HepG2 (cell line): ENCODE results near the gene GATM. TPM values are rescaled to one million over a fixed set of nuclear protein-coding genes. Genes with fewer than 3 reads are reported as not detected.

ENCODE experiments used
- ATAC-seq: fragments of 200-7000 bp; cut with Tn5 transposase; 3 replicates; pipeline ENCODE4 v1.9.1; 2020; ENCODE audit warnings: mild to moderate bottlenecking, moderate library complexity
- BruUV-seq: library from RNA; stranded (reverse); fragments of 400-500 nt; replicated peaks from 2 replicates; lab custom pipeline; 2021; lab: Mats Ljungman, UMichigan
- CTCF ChIA-PET: fragments of 300-600 bp; formaldehyde crosslinking; extraction: SDS; loops from one replicate; lab custom pipeline; 2021; ENCODE audit warnings: low total read pairs, inconsistent platforms, low intra/inter-chr PET ratio; lab: Yijun Ruan, JAX
- POLR2A ChIA-PET: fragments of 350-600 bp; sonication (Branson Sonifier 250); formaldehyde crosslinking; loops from one replicate; lab custom pipeline; 2020; ENCODE audit warnings: antibody characterized with exemption, inconsistent platforms; lab: Yijun Ruan, JAX
- DNase-seq: peaks from one replicate; pipeline ENCODE4 v3.0.0-alpha.2; 2015; ENCODE audit warnings: low spot score
- FAIRE-seq: peaks from 3 replicates; lab custom pipeline; 2011; peaks lifted over from hg19 to GRCh38; lab: Jason Lieb, UNC
- H2AFZ ChIP-seq: one replicate; pipeline ENCODE4 v1.6.1; 2011; ENCODE audit warnings: low read length, inconsistent platforms
- H3K27ac ChIP-seq: fragments of 300-600 bp; 3 replicates; pipeline ENCODE4 v1.8.0; 2011; ENCODE audit warnings: mixed run types, mild to moderate bottlenecking, mixed read lengths, low read length, inconsistent platforms; ENCODE audit not compliant: insufficient read depth; ENCODE audit errors: extremely low read length
- H3K27me3 ChIP-seq, 2 experiments: fragments of 200-600 bp in 1 of 2; 2 replicates in 1 of 2; 3 replicates in 1 of 2; pipeline versions ENCODE4 v1.6.0 to v1.8.0; 2011; ENCODE audit warnings: low read length in 2 of 2, mild to moderate bottlenecking in 2 of 2, moderate library complexity in 2 of 2, inconsistent platforms in 1 of 2; ENCODE audit not compliant: insufficient read depth in 2 of 2, control insufficient read depth in 1 of 2
- H3K36me3 ChIP-seq, 2 experiments: fragments of 200-600 bp in 1 of 2; replicated peaks in 1 of 2; 2 replicates in 1 of 2; 3 replicates in 1 of 2; pipeline versions ENCODE4 v1.5.1 to v1.8.0; 2011; ENCODE audit warnings: low read length in 2 of 2, inconsistent platforms in 1 of 2; ENCODE audit not compliant: insufficient read depth in 2 of 2, control insufficient read depth in 1 of 2
- H3K4me1 ChIP-seq: 2 replicates; pipeline ENCODE4 v1.5.1; 2012; ENCODE audit warnings: low read length, inconsistent platforms; ENCODE audit not compliant: insufficient read depth
- H3K4me2 ChIP-seq: 2 replicates; pipeline ENCODE4 v1.6.0; 2011; ENCODE audit warnings: low read depth, low read length, inconsistent platforms
- H3K4me3 ChIP-seq, 3 experiments: fragments of 200-600 bp in 1 of 3; sonication (generic), shearing (Covaris generic) in 1 of 3; replicated peaks in 1 of 3; 2 replicates each; pipeline ENCODE4 v1.5.1; 2011 to 2016; ENCODE audit warnings: low read length in 3 of 3, inconsistent platforms in 2 of 3, low read depth in 2 of 3, mild to moderate bottlenecking in 2 of 3, control low read depth in 1 of 3, mixed read lengths in 1 of 3; ENCODE audit not compliant: insufficient read depth in 1 of 3
- H3K79me2 ChIP-seq: one replicate; pipeline ENCODE4 v1.6.1; 2011; ENCODE audit warnings: low read length, inconsistent platforms; ENCODE audit not compliant: insufficient read depth
- H3K9ac ChIP-seq: 2 replicates; pipeline ENCODE4 v1.6.0; 2011; ENCODE audit warnings: mild to moderate bottlenecking, low read depth, low read length, inconsistent platforms; ENCODE audit not compliant: insufficient read depth
- H3K9me3 ChIP-seq: 2 replicates; pipeline ENCODE4 v1.5.1; 2012; ENCODE audit warnings: mild to moderate bottlenecking, low read length
- H4K20me1 ChIP-seq: 2 replicates; pipeline ENCODE4 v1.6.0; 2011; ENCODE audit warnings: inconsistent platforms, mild to moderate bottlenecking, low read length, moderate library complexity; ENCODE audit not compliant: insufficient read depth
- BATF2 ChIP-seq: sonication (generic); formaldehyde crosslinking; IDR thresholded peaks from 2 replicates; pipeline ENCODE4 v1.8.0; 2022; ENCODE audit warnings: mild to moderate bottlenecking, missing genetic modification reagents, moderate library complexity
- CBFB ChIP-seq: sonication (generic); formaldehyde crosslinking; IDR thresholded peaks from 2 replicates; pipeline ENCODE4 v1.4.0; 2020; ENCODE audit warnings: missing genetic modification reagents
- CHD4 ChIP-seq: fragments of 200-600 bp; sonication (generic); IDR thresholded peaks from 2 replicates; pipeline ENCODE4 v1.7.0; 2017; ENCODE audit warnings: mild to moderate bottlenecking, low read length, borderline replicate concordance
- DPF2 ChIP-seq: sonication (generic); formaldehyde crosslinking; IDR thresholded peaks from 2 replicates; pipeline ENCODE4 v1.4.0; 2020; ENCODE audit warnings: mild to moderate bottlenecking, low read depth, missing genetic modification reagents, borderline replicate concordance
- ESRRA ChIP-seq: sonication (generic); formaldehyde crosslinking; IDR thresholded peaks from 2 replicates; pipeline ENCODE4 v1.5.1; 2020; ENCODE audit warnings: mild to moderate bottlenecking, low read depth, missing genetic modification reagents
- FIP1L1 ChIP-seq: fragments of 200-400 bp; formaldehyde crosslinking; IDR thresholded peaks from 2 replicates; pipeline ENCODE4 v1.6.1; 2018; ENCODE audit warnings: low read depth, mild to moderate bottlenecking, low read length, moderate library complexity, borderline replicate concordance; ENCODE audit not compliant: insufficient read depth
- GTF3A ChIP-seq: sonication (generic); formaldehyde crosslinking; conservative IDR thresholded peaks from 2 replicates; pipeline ENCODE4 v1.4.0; 2020; ENCODE audit warnings: mild to moderate bottlenecking, missing genetic modification reagents
- ISL2 ChIP-seq: sonication (generic); formaldehyde crosslinking; IDR thresholded peaks from 2 replicates; pipeline ENCODE4 v1.5.0; 2020; ENCODE audit warnings: missing genetic modification reagents
- MTA1 ChIP-seq: sonication (generic); formaldehyde crosslinking; IDR thresholded peaks from 2 replicates; pipeline ENCODE4 v1.4.0; 2020; ENCODE audit warnings: missing genetic modification reagents, mild to moderate bottlenecking, borderline replicate concordance
- ONECUT2 ChIP-seq: sonication (generic); formaldehyde crosslinking; IDR thresholded peaks from 2 replicates; pipeline ENCODE4 v1.4.0; 2020; ENCODE audit warnings: missing genetic modification reagents
- SETDB1 ChIP-seq: sonication (generic); formaldehyde crosslinking; IDR thresholded peaks from 2 replicates; pipeline ENCODE4 v1.5.1; 2020; ENCODE audit warnings: missing genetic modification reagents, mild to moderate bottlenecking, borderline replicate concordance
- SSRP1 ChIP-seq: IDR thresholded peaks from 2 replicates; pipeline ENCODE4 v1.6.1; 2016; ENCODE audit warnings: control low read depth
- ZBTB46 ChIP-seq: sonication (generic); formaldehyde crosslinking; IDR thresholded peaks from 2 replicates; pipeline ENCODE4 v1.4.0; 2020; ENCODE audit warnings: mild to moderate bottlenecking, missing genetic modification reagents, borderline replicate concordance
- ZFX ChIP-seq: sonication (generic); formaldehyde crosslinking; IDR thresholded peaks from 2 replicates; pipeline ENCODE4 v1.4.0; 2020; ENCODE audit warnings: mild to moderate bottlenecking, low read depth, missing genetic modification reagents, moderate library complexity
- ZNF10 ChIP-seq: sonication (generic); formaldehyde crosslinking; IDR thresholded peaks from 2 replicates; pipeline ENCODE4 v1.4.0; 2020; ENCODE audit warnings: mild to moderate bottlenecking, low read depth, missing genetic modification reagents, borderline replicate concordance
- ZNF224 ChIP-seq: sonication (generic); formaldehyde crosslinking; IDR thresholded peaks from 2 replicates; pipeline ENCODE4 v1.5.0; 2020; ENCODE audit warnings: mild to moderate bottlenecking, missing genetic modification reagents
- ZNF496 ChIP-seq: sonication (generic); formaldehyde crosslinking; IDR thresholded peaks from 2 replicates; pipeline ENCODE4 v1.8.1; 2023; ENCODE audit warnings: mild to moderate bottlenecking, moderate library complexity, missing genetic modification reagents; ENCODE audit not compliant: insufficient replicate concordance
- ZNF569 ChIP-seq: sonication (generic); formaldehyde crosslinking; IDR thresholded peaks from 2 replicates; pipeline ENCODE4 v1.5.0; 2020; ENCODE audit warnings: mild to moderate bottlenecking, missing genetic modification reagents, moderate library complexity, borderline replicate concordance
- WGBS: methylation state at CpG from one replicate; pipeline ENCODE4 v1.1.6; 2017; ENCODE audit warnings: low lambda C conversion rate; 5-methylcytosine and 5-hydroxymethylcytosine counted together
- in situ Hi-C: cut with HindIII; loops from 2 replicates; pipeline ENCODE4 v1.10.0; 2017; ENCODE audit warnings: low pct_unique_long_range_greater_than_20kb; ENCODE audit not compliant: extremely low pct_ligation_motif_present
- intact Hi-C: fragments of 100-400 bp; cut with micrococcal nuclease; formaldehyde crosslinking; loops from one replicate; pipeline ENCODE4 v1.10.0; 2022; ENCODE audit not compliant: unreplicated experiment
- polyA plus RNA-seq, 8 experiments: library from polyadenylated mRNA; depleted of rRNA in 3 of 8; stranded (reverse) in 7 of 8; unstranded in 1 of 8; fragments of >200 nt; fragmentation: Illumina TruSeq in 4 of 8; extraction: Trizol in 4 of 8; gene quantifications; 2 replicates each; pipeline versions ENCODE4 v1.2.1 to v1.2.3, GENCODE V29; 2011 to 2016; ENCODE audit warnings: low read depth in 4 of 8, missing spikeins in 1 of 8, mixed read lengths in 1 of 8; ENCODE audit not compliant: insufficient read depth in 1 of 8
- total RNA-seq, 5 experiments: library from RNA; depleted of rRNA; stranded (reverse); fragments of >200 nt; fragmentation: Illumina TruSeq; extraction: Trizol; gene quantifications; 2 replicates each; pipeline ENCODE4 v1.2.3, GENCODE V29; 2016; ENCODE audit warnings: low read depth in 1 of 5

GATM gene
- total and polyA plus RNA-seq, 2 of the 13 experiments (the other 11 are each of a cell fraction or from before 2014, with no cell fraction given) = 2.1 to 16.8 TPM

DNA sequence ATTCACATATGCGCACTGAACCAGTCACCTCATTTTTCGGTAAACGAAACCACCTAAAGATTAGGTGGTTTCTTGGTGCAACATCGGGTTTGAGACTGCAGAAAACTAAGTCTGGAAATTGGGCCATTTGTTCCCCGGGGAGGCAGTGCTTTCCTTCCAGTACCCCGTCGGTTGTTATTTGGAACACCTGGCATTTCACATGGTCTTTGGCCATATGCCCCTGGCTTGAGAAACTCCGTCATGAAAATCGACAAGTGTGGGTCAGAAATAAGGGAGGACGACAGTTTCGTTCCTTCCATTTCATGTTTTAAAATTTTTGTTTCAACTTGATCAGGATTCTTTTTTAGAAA is 544 bp upstream of the GATM start:
- intact Hi-C loops = no loop called here
- no peak for TF ChIP-seq DPF2 (CRISPR knock-in tag)
- no peak for TF ChIP-seq ONECUT2 (CRISPR knock-in tag)
- no peak for TF ChIP-seq ZNF10
- no peak for TF ChIP-seq SSRP1 (CRISPR knock-in tag)
- no peak for TF ChIP-seq ZNF224 (CRISPR knock-in tag)
- TF ChIP-seq ZBTB46 = no peak
- no peak for TF ChIP-seq CHD4
- TF ChIP-seq BATF2 (CRISPR knock-in tag) = no peak
- no peak for TF ChIP-seq ZNF569
- no peak for TF ChIP-seq ZFX (CRISPR knock-in tag)
- TF ChIP-seq CBFB (CRISPR knock-in tag) = no peak
- no peak for TF ChIP-seq SETDB1 (CRISPR knock-in tag)
- no peak for TF ChIP-seq ISL2 (CRISPR knock-in tag)
- TF ChIP-seq MTA1 (CRISPR knock-in tag) = no peak
- TF ChIP-seq FIP1L1 = no peak
- no peak for TF ChIP-seq GTF3A (CRISPR knock-in tag)
- TF ChIP-seq ESRRA (CRISPR knock-in tag) = no peak
- TF ChIP-seq ZNF496 = no peak
- TF ChIP-seq, all 625 proteins: peak for 0
- in situ Hi-C loops = no loop called here
- H2AFZ ChIP-seq = no peak overlapping the region
- CTCF ChIA-PET = no interaction called here
- no peaks in the 10 kb centered on the region for H3K36me3 ChIP-seq
- H3K4me3 ChIP-seq = no peak overlapping the region
- no peaks in the 10 kb centered on the region for H3K79me2 ChIP-seq
- no peaks in the 10 kb centered on the region for H3K27me3 ChIP-seq
- H3K9ac ChIP-seq = no peak overlapping the region
- peaks cover 17% of the 10 kb centered on the region for H3K4me1 ChIP-seq
- no peaks in the 10 kb centered on the region for H3K9me3 ChIP-seq
- no peak overlapping the region for H3K4me2 ChIP-seq
- POLR2A ChIA-PET = no interaction called here
- no peaks in the 10 kb centered on the region for H4K20me1 ChIP-seq
- no peak for FAIRE-seq
- no TSS peak for BruUV-seq
- H3K27ac ChIP-seq = no peak overlapping the region
- no peak for DNase-seq
- WGBS = over 99% methylated on average over 11 of the region's 11 CpGs
- no peak for ATAC-seq
